SK-N-SH treated with all-trans-retinoic acid at 6 μM for 48 hours (cell line): Measurements from ENCODE around the gene SNUPN.
"Not testable (repeated sequence)": the region's sequence is repeated elsewhere in the genome, so short reads cannot be mapped to it uniquely, and the experiment has no call there.

Experiments
- ATAC-seq: fragments of 200-7000 bp; cut with Tn5 transposase; 3 replicates; pipeline ENCODE4 v1.9.1; 2020; ENCODE audit warnings: mild to moderate bottlenecking, moderate library complexity
- ARNTL ChIP-seq: fragments of 450-650 bp; formaldehyde crosslinking; IDR thresholded peaks from 2 replicates; pipeline ENCODE4 v1.5.0; 2020; ENCODE audit warnings: low read depth, mild to moderate bottlenecking, moderate library complexity, borderline replicate concordance
- BACH2 ChIP-seq: fragments of 250-450 bp; sonication (Bioruptor Pico); IDR thresholded peaks from 2 replicates; pipeline ENCODE4 v1.9.0; 2021; ENCODE audit warnings: mild to moderate bottlenecking, borderline replicate concordance
- CSDC2 ChIP-seq: fragments of 250-450 bp; sonication (Bioruptor Pico); IDR thresholded peaks from 2 replicates; pipeline ENCODE4 v1.5.0; 2020; ENCODE audit warnings: mild to moderate bottlenecking, moderate library complexity
- ESRRG ChIP-seq: fragments of 250-450 bp; sonication (Bioruptor Pico); IDR thresholded peaks from 2 replicates; pipeline ENCODE4 v1.6.1; 2021; ENCODE audit warnings: mild to moderate bottlenecking
- ISL1 ChIP-seq: fragments of 250-450 bp; sonication (Bioruptor Pico); IDR thresholded peaks from 2 replicates; pipeline ENCODE4 v2.1.2; 2022; ENCODE audit warnings: mild to moderate bottlenecking, moderate library complexity
- OSR1 ChIP-seq: fragments of 250-450 bp; sonication (Bioruptor Pico); IDR thresholded peaks from 2 replicates; pipeline ENCODE4 v1.8.0; 2022; ENCODE audit warnings: moderate library complexity, mild to moderate bottlenecking, inconsistent platforms
- PPARA ChIP-seq: fragments of 250-450 bp; sonication (Bioruptor Pico); IDR thresholded peaks from 2 replicates; pipeline ENCODE4 v1.5.0; 2020; ENCODE audit warnings: mild to moderate bottlenecking, borderline replicate concordance
- RARB ChIP-seq: fragments of 250-450 bp; sonication (Bioruptor Pico); IDR thresholded peaks from 2 replicates; pipeline ENCODE4 v1.8.0; 2021; ENCODE audit warnings: mild to moderate bottlenecking, moderate library complexity
- SNAI2 ChIP-seq: fragments of 250-450 bp; sonication (Bioruptor Pico); IDR thresholded peaks from 2 replicates; pipeline ENCODE4 v1.5.0; 2020; ENCODE audit warnings: mild to moderate bottlenecking, moderate library complexity
- TCF4 ChIP-seq: fragments of 250-450 bp; sonication (Bioruptor Pico); IDR thresholded peaks from 2 replicates; pipeline ENCODE4 v1.8.0; 2021; ENCODE audit warnings: mild to moderate bottlenecking, moderate library complexity, borderline replicate concordance
- TOX ChIP-seq: fragments of 250-450 bp; sonication (Bioruptor Pico); IDR thresholded peaks from 2 replicates; pipeline ENCODE4 v1.8.0; 2021; ENCODE audit warnings: mild to moderate bottlenecking, moderate library complexity, borderline replicate concordance
- ZC3H10 ChIP-seq: fragments of 250-450 bp; sonication (Bioruptor Pico); IDR thresholded peaks from 2 replicates; pipeline ENCODE4 v1.5.1; 2021; ENCODE audit warnings: mild to moderate bottlenecking, moderate library complexity
- ZFP3 ChIP-seq: fragments of 250-450 bp; sonication (Bioruptor Pico); IDR thresholded peaks from 2 replicates; pipeline ENCODE4 v1.5.0; 2020; ENCODE audit warnings: mild to moderate bottlenecking, moderate library complexity
- ZFP30 ChIP-seq: fragments of 450-650 bp; formaldehyde crosslinking; IDR thresholded peaks from 2 replicates; pipeline ENCODE4 v1.5.0; 2022; ENCODE audit warnings: mild to moderate bottlenecking, moderate library complexity
- ZNF565 ChIP-seq: fragments of 450-650 bp; formaldehyde crosslinking; conservative IDR thresholded peaks from 2 replicates; pipeline ENCODE4 v1.5.0; 2020; ENCODE audit warnings: low read depth, mild to moderate bottlenecking, moderate library complexity
- ZNF70 ChIP-seq: fragments of 450-650 bp; formaldehyde crosslinking; IDR thresholded peaks from 2 replicates; pipeline ENCODE4 v1.5.0; 2020; ENCODE audit warnings: mild to moderate bottlenecking, moderate library complexity
- ZNF8 ChIP-seq: fragments of 450-650 bp; formaldehyde crosslinking; IDR thresholded peaks from 2 replicates; pipeline ENCODE4 v1.5.0; 2020; ENCODE audit warnings: mild to moderate bottlenecking, moderate library complexity
- TF ChIP-seq, protein P1 (sequence below): fragments of 250-450 bp; sonication (Bioruptor Pico); IDR thresholded peaks from 2 replicates; pipeline ENCODE4 v1.8.0; 2020; ENCODE audit warnings: mild to moderate bottlenecking, moderate library complexity, borderline replicate concordance
- TF ChIP-seq, protein P2 (sequence below): fragments of 250-450 bp; sonication (Bioruptor Pico); IDR thresholded peaks from 2 replicates; pipeline ENCODE4 v1.5.1; 2020; ENCODE audit warnings: low read depth, mild to moderate bottlenecking, moderate library complexity
- TF ChIP-seq, protein P3 (sequence below): fragments of 250-450 bp; sonication (Bioruptor Pico); IDR thresholded peaks from 2 replicates; pipeline ENCODE4 v1.8.0; 2021; ENCODE audit warnings: low read depth, mild to moderate bottlenecking, moderate library complexity, borderline replicate concordance
- TF ChIP-seq, protein P4 (sequence below): fragments of 250-450 bp; sonication (Bioruptor Pico); IDR thresholded peaks from 2 replicates; pipeline ENCODE4 v1.5.1; 2021; ENCODE audit warnings: mild to moderate bottlenecking, moderate library complexity

Gene SNUPN

DNA sequence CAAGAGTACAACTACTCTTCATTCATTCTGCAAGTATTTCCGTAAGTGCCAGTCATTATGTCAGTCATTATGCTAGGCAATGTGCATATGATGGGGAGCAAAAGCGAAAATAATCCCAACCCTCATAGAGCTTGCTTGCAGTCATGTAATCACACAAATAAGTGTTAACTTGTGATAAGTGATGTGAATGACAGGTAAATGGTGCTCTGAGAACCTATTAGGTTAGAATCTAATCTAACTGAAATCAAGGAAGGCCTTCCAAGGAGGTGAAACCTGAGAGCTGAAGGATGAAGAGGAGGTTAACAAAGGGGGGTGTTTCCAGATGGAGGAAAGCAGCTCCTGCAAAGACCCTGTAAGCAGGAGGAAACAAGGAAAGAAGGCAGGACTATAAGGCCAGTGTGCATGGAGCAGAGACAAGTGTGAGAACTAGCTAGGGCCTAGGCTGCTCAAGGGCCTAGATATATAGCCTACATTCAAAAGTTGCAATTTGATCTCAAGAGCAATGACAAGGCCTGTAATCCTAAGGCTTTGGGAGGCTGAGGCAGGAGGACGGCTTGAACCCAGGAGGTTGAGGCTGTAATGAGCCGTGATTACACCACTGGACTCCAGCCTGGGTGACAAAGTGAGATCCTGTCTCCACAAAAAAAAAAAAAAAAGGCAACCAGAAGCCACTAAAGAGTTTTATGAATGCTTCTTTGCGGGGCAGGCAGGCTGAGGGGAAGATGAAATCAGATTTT lies 51.7 kb downstream of the SNUPN start:
- ATAC-seq = no peak
- TF ChIP-seq ZFP3 (CRISPR knock-in tag) (0 out of 2 replicates have a peak, but pooled peaks have one; percentile 21), ISL1 (CRISPR knock-in tag) (no peak)

DNA sequence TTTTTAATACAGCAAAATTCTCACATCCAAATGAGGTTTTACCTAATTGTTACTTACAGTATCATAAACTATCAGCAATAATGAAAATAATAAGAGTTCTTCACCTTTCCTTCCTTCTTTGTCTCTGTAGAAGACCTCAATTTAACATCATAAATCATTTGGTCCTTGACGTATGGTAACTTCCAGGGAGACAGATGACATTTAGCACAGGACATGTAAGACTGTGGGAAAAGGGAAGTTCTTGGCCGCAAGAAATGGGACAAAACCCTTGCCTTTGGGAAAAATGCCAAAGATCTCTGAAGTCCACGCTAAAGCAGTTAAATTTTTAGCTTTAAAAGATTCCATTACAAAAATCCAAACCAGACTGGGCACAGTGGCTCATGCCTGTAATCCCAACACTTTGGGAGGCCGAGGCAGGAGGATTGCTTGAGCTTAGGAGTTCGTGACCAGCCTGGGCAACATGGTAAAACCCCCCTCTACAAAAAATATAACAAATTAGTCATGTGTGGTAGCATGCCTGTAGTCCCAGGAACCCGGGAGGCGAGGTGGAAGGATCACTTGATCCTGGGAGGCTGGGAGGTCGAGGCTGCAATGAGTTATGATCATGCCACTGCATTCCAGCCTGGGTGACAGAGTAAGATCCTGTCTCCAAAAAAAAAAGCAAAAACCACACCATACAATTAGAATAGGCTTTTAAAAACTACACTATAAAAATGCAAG lies 55.2 kb downstream of the SNUPN start:
- TF ChIP-seq ZFP3 (CRISPR knock-in tag) (no peak), BACH2 (no peak), ZNF70 (CRISPR knock-in tag) (no peak), CSDC2 (CRISPR knock-in tag) (no peak), ESRRG (CRISPR knock-in tag) (no peak), ARNTL (CRISPR knock-in tag) (no peak), ZNF8 (CRISPR knock-in tag) (no peak), PPARA (CRISPR knock-in tag) (no peak), ZFP30 (CRISPR knock-in tag) (no peak), SNAI2 (no peak)
- TF ChIP-seq, protein P1, sequence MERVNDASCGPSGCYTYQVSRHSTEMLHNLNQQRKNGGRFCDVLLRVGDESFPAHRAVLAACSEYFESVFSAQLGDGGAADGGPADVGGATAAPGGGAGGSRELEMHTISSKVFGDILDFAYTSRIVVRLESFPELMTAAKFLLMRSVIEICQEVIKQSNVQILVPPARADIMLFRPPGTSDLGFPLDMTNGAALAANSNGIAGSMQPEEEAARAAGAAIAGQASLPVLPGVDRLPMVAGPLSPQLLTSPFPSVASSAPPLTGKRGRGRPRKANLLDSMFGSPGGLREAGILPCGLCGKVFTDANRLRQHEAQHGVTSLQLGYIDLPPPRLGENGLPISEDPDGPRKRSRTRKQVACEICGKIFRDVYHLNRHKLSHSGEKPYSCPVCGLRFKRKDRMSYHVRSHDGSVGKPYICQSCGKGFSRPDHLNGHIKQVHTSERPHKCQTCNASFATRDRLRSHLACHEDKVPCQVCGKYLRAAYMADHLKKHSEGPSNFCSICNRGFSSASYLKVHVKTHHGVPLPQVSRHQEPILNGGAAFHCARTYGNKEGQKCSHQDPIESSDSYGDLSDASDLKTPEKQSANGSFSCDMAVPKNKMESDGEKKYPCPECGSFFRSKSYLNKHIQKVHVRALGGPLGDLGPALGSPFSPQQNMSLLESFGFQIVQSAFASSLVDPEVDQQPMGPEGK = no peak
- TF ChIP-seq, protein P2, sequence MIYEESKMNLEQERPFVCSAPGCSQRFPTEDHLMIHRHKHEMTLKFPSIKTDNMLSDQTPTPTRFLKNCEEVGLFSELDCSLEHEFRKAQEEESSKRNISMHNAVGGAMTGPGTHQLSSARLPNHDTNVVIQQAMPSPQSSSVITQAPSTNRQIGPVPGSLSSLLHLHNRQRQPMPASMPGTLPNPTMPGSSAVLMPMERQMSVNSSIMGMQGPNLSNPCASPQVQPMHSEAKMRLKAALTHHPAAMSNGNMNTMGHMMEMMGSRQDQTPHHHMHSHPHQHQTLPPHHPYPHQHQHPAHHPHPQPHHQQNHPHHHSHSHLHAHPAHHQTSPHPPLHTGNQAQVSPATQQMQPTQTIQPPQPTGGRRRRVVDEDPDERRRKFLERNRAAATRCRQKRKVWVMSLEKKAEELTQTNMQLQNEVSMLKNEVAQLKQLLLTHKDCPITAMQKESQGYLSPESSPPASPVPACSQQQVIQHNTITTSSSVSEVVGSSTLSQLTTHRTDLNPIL (CRISPR knock-in tag) = no peak

DNA sequence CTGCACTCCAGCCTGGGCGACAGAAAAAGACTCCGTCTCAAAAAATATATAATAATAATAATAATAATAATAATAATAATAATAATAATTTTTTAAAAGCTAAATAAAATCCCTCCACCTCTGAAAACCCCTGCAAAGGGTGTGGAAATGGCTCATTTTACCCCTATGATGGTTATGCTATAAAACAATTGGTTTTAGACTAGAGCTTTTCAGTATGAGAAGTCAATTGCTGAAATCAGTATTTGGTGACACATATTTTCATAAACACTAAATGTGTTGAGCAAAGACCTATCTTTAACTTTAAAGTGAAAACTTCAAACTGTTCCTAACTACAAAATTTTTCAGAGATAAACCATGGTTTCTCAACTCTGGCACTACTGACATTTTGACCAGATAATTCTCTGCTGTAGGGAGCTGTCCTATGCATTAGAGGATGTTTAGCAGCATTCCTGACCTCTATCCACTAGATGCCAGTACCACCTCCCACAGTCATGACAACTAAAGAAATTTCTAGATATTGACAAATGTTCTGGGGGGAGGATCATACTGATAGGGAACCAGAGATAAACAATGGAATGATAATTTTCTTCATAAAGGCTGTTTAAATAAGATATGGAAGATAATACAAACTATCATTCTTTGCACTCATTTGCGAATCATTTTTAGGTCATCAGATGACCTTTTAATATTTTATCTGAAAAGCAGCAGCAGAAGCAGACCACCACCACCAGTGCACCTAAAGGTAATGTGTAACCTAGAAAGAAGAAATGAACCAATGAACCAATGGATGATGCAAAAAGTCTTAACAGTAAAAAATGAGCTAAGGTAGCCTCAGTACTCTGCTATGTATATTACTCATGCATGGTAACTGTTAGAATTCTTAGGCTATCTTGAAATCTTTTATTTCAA lies 60.2 kb downstream of the SNUPN start:
- ATAC-seq = peak; percentile 70
- TF ChIP-seq, protein P3, sequence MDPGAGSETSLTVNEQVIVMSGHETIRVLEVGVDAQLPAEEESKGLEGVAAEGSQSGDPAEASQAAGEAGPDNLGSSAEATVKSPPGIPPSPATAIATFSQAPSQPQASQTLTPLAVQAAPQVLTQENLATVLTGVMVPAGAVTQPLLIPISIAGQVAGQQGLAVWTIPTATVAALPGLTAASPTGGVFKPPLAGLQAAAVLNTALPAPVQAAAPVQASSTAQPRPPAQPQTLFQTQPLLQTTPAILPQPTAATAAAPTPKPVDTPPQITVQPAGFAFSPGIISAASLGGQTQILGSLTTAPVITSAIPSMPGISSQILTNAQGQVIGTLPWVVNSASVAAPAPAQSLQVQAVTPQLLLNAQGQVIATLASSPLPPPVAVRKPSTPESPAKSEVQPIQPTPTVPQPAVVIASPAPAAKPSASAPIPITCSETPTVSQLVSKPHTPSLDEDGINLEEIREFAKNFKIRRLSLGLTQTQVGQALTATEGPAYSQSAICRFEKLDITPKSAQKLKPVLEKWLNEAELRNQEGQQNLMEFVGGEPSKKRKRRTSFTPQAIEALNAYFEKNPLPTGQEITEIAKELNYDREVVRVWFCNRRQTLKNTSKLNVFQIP (CRISPR knock-in tag) = no peak
- TF ChIP-seq OSR1 (CRISPR knock-in tag) (no peak), ZNF70 (CRISPR knock-in tag) (no peak), ZNF8 (CRISPR knock-in tag) (no peak), RARB (CRISPR knock-in tag) (no peak)

More for the DNA sequence above, 55.2 kb downstream of the SNUPN start:
- no peak for ATAC-seq

DNA sequence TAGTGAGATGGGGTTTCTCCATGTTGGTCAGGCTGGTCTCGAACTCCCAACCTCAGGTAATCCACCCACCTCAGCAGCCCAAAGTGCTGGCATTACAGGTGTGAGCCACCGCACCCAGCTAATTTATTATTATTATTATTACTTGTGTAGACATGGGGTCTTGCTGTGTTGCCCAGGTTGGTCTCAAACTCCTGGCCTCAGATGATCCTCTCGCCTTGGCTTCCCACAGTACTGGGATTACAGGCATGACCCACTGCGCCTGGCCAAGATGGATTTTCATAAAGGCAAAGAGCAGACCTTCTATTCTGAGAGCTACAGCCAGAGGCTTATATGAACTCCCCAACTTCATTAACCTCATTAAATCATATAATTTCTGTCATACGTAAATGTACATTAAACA lies 63.6 kb downstream of the SNUPN start:
- TF ChIP-seq TCF4 (no peak), ZNF8 (CRISPR knock-in tag) (no peak), RARB (CRISPR knock-in tag) (no peak), PPARA (CRISPR knock-in tag) (no peak), TOX (CRISPR knock-in tag) (no peak), CSDC2 (CRISPR knock-in tag) (no peak), ZFP3 (CRISPR knock-in tag) (no peak), ZNF565 (CRISPR knock-in tag) (no peak), OSR1 (CRISPR knock-in tag) (no peak), ARNTL (CRISPR knock-in tag) (no peak), ISL1 (CRISPR knock-in tag) (no peak), ZC3H10 (CRISPR knock-in tag) (no peak), ESRRG (CRISPR knock-in tag) (no peak), ZFP30 (CRISPR knock-in tag) (no peak)
- TF ChIP-seq, protein P1 = no peak
- TF ChIP-seq, protein P4, sequence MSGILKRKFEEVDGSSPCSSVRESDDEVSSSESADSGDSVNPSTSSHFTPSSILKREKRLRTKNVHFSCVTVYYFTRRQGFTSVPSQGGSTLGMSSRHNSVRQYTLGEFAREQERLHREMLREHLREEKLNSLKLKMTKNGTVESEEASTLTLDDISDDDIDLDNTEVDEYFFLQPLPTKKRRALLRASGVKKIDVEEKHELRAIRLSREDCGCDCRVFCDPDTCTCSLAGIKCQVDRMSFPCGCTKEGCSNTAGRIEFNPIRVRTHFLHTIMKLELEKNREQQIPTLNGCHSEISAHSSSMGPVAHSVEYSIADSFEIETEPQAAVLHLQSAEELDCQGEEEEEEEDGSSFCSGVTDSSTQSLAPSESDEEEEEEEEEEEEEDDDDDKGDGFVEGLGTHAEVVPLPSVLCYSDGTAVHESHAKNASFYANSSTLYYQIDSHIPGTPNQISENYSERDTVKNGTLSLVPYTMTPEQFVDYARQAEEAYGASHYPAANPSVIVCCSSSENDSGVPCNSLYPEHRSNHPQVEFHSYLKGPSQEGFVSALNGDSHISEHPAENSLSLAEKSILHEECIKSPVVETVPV (CRISPR knock-in tag) = no peak
- TF ChIP-seq, protein P3 (CRISPR knock-in tag) = no peak
- ATAC-seq = no peak

DNA sequence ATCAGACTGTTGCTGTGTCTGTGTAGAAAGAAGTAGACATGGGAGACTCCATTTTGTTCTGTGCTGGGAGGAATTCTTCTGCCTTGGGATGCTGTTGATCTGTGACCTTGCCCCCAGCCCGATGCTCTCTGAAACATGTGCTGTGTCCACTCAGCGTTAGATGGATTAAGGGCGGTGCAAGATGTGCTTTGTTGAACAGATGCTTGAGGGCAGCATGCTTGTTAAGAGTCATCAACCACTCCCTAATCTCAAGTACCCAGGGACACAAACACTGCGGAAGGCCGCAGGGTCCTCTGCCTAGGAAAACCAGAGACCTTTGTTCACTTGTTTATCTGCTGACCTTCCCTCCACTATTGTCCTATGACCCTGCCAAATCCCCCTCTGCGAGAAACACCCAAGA lies 66.2 kb downstream of the SNUPN start:
- ATAC-seq = not testable (repeated sequence)
